K562 (cell line): ENCODE measurements around the gene FCGR3B.
"Not testable (repeated sequence)": the region's sequence is repeated elsewhere in the genome, so short reads cannot be mapped to it uniquely, and the experiment has no call there.

Source experiments
- CTCF ChIP-seq, 3 experiments: IDR thresholded peaks in 2 of 3; conservative IDR thresholded peaks in 1 of 3; 2 replicates each; pipeline ENCODE4 v1.5.1; 2011 to 2012; ENCODE audit warnings: low read length in 3 of 3, mild to moderate bottlenecking in 3 of 3, control low read depth in 2 of 3, improper control_type of control experiment in 1 of 3, inconsistent platforms in 1 of 3, low read depth in 1 of 3, mixed read lengths in 1 of 3, moderate library complexity in 1 of 3; ENCODE audit not compliant: insufficient read depth in 2 of 3
- ELK1 ChIP-seq: sonication (generic); formaldehyde crosslinking; IDR thresholded peaks from 2 replicates; pipeline ENCODE4 v1.8.1; 2022; ENCODE audit warnings: missing genetic modification reagents
- ZC3H4 ChIP-seq: sonication (generic); formaldehyde crosslinking; IDR thresholded peaks from 2 replicates; pipeline ENCODE4 v1.9.0; 2021; ENCODE audit warnings: missing genetic modification reagents, borderline replicate concordance
- ZFP91 ChIP-seq: sonication (generic); formaldehyde crosslinking; IDR thresholded peaks from 2 replicates; pipeline ENCODE4 v1.8.0; 2022; ENCODE audit warnings: mild to moderate bottlenecking, missing genetic modification reagents
- ZNF175 ChIP-seq: fragments of 200-800 bp; sonication (Bioruptor generic); IDR thresholded peaks from 2 replicates; pipeline ENCODE4 v1.6.1; 2016; ENCODE audit warnings: low read depth, mild to moderate bottlenecking, missing genetic modification characterization, missing compliant biosample characterization
- ZNF41 ChIP-seq: fragments of 250-450 bp; sonication (Bioruptor Pico); conservative IDR thresholded peaks from 2 replicates; pipeline ENCODE4 v1.4.0; 2020; ENCODE audit warnings: mild to moderate bottlenecking
- TF ChIP-seq, protein P1 (sequence below): fragments of 450-650 bp; IDR thresholded peaks from 2 replicates; pipeline ENCODE4 v1.6.1; 2016

DNA sequence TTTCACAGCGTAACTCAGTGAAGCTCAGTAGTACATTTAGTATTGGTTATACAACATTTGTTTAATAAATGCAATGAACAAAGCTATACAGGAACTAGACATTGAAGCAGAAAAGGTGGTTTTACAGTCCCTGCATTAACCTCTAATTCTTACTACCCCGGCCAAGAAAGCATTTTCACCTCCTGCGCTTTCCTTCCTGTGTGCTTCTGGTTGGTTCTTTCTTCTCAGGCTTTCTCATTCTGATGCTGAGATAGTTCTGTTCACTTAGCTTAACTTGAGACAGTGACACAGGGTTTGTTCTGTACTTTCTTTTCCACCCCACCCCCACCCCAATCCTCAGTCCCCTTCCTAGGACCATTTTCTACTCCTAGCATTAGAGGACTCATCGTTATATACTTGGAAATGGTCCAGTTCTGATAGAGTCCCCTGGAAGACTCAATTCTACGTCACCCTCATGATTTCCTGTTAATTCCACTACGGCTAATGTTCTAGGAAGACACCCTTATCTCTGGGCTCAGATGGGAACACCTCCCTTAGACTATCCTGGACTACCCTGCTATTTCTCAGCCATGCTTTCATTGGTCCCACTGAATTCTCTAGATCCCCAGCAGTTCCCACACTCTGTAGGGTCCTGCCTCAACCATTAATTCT is 7.5 kb downstream of the FCGR3B start:
- TF ChIP-seq CTCF (IDR thresholded peaks at IDR 0.05 in 2 of 3, conservative IDR thresholded peaks at IDR 0.05 in 1 of 3; ENCODE audit: insufficient read depth in 2 of 3, low read depth in 1 of 3, low read length in 3 of 3); ELK1; ZC3H4 (CRISPR knock-in tag); ZNF41 (CRISPR knock-in tag); ZFP91 (CRISPR knock-in tag); ZNF175 (CRISPR knock-in tag): not testable (repeated sequence)
- TF ChIP-seq, protein P1, sequence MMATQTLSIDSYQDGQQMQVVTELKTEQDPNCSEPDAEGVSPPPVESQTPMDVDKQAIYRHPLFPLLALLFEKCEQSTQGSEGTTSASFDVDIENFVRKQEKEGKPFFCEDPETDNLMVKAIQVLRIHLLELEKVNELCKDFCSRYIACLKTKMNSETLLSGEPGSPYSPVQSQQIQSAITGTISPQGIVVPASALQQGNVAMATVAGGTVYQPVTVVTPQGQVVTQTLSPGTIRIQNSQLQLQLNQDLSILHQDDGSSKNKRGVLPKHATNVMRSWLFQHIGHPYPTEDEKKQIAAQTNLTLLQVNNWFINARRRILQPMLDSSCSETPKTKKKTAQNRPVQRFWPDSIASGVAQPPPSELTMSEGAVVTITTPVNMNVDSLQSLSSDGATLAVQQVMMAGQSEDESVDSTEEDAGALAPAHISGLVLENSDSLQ: not testable (repeated sequence)
